Fibroblast of lung (primary cell): ENCODE data around the gene ZSCAN21.

Experiments
- CTCF ChIP-seq, 2 donors: IDR thresholded peaks in 1 of 2; conservative IDR thresholded peaks in 1 of 2; 1 replicate in 1 of 2; 2 replicates in 1 of 2; pipeline ENCODE4 v1.5.1; 2011 to 2012; ENCODE audit warnings: low read length in 2 of 2, control low read depth in 1 of 2, inconsistent platforms in 1 of 2, low read depth in 1 of 2, mild to moderate bottlenecking in 1 of 2
- EZH2 ChIP-seq: IDR thresholded peaks from 2 replicates; pipeline ENCODE4 v1.5.1; 2012; ENCODE audit warnings: low read length, control low read depth, mild to moderate bottlenecking; ENCODE audit errors: missing control alignments

GRCh38 chr7:100029596-100029995 is 20.0 kb upstream of the ZSCAN21 start:
- TF ChIP-seq CTCF (conservative IDR thresholded peaks at IDR 0.05 in 1 of 2, IDR thresholded peaks at IDR 0.05 in 1 of 2; ENCODE audit: low read depth in 1 of 2, low read length in 2 of 2) (no peak), EZH2 (no peak)
